AG09309 (cell line): ENCODE results near the gene LIN28A.

Experiments
- DNase-seq: peaks from one replicate; pipeline ENCODE4 v3.0.0-alpha.2; 2010; ENCODE audit warnings: low read depth
- H3K4me3 ChIP-seq: 2 replicates; pipeline ENCODE4 v1.5.1; 2011; ENCODE audit warnings: mild to moderate bottlenecking, low read depth, low read length, moderate library complexity; ENCODE audit not compliant: control insufficient read depth
- TF ChIP-seq, protein P1 (sequence below): IDR thresholded peaks from 2 replicates; pipeline ENCODE4 v1.5.1; 2011; ENCODE audit warnings: mild to moderate bottlenecking, low read depth, low read length, inconsistent platforms; ENCODE audit not compliant: insufficient read depth, control insufficient read depth; ENCODE audit errors: missing control alignments

The LIN28A gene

DNA sequence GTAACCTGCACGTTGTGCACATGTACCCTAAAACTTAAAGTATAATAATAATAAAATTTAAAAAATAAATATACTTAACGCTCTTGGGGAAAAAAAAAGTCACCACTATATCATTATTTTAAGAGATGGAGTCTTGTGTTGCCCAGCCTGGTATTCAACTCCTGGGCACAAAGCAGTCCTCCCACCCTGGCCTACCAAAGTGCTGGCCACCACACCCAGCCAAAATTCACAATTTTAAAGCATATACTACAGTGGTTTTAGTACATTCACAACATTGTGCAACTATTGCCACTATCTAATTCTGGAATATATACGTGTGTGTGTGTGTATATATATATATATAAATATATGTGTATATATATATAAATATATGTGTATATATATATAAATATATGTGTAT, 67.5 kb downstream of the LIN28A start:
- TF ChIP-seq, protein P1, sequence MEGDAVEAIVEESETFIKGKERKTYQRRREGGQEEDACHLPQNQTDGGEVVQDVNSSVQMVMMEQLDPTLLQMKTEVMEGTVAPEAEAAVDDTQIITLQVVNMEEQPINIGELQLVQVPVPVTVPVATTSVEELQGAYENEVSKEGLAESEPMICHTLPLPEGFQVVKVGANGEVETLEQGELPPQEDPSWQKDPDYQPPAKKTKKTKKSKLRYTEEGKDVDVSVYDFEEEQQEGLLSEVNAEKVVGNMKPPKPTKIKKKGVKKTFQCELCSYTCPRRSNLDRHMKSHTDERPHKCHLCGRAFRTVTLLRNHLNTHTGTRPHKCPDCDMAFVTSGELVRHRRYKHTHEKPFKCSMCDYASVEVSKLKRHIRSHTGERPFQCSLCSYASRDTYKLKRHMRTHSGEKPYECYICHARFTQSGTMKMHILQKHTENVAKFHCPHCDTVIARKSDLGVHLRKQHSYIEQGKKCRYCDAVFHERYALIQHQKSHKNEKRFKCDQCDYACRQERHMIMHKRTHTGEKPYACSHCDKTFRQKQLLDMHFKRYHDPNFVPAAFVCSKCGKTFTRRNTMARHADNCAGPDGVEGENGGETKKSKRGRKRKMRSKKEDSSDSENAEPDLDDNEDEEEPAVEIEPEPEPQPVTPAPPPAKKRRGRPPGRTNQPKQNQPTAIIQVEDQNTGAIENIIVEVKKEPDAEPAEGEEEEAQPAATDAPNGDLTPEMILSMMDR: no peak
- DNase-seq: no peak
- H3K4me3 ChIP-seq: no peak overlapping the region

DNA sequence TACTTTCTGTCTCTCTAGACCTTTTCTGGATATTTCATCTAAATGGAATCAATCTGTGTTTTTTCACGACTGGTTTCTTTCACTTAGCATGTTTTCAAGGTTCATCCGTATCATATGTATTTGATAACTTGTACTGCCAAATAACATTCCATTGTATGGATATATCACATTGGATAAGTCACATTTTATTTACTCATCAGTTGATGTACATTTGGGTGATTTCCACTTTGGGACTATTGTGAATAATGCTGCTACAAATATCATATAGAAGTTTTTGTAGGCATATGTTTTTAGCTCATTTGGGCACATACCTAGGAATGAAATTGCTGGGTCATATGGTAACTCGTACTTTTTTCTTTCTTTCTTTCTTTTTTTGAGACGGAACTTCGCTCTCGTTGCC, 68.4 kb downstream of the LIN28A start:
- DNase-seq: no peak
- TF ChIP-seq, protein P1: no peak
- no peak overlapping the region for H3K4me3 ChIP-seq
